GM13977 (cell line): Measurements from ENCODE around the gene ADH1A.

ENCODE experiments used
- DNase-seq: peaks from one replicate; pipeline ENCODE4 v3.0.0; 2012; ENCODE audit warnings: low spot score
- CTCF ChIP-seq: IDR thresholded peaks from 2 replicates; pipeline ENCODE4 v1.5.1; 2012; ENCODE audit warnings: mild to moderate bottlenecking, control low read depth; ENCODE audit not compliant: insufficient read depth; ENCODE audit errors: extremely low read depth, missing control alignments
- in situ Hi-C: fragments of 300-500 bp; cut with MboI; formaldehyde crosslinking; loops from one replicate; pipeline ENCODE4 v1.12.0; 2022; ENCODE audit warnings: low sequenced_read_pairs, low pct_unique_long_range_greater_than_20kb, mixed read lengths, inconsistent platforms; ENCODE audit not compliant: unreplicated experiment

Gene ADH1A

GRCh38 chr4:99315839-99316238 is 25.1 kb upstream of the ADH1A start:
- in situ Hi-C loops, result no loop called here
- TF ChIP-seq CTCF, result no peak
- no peak for DNase-seq

GRCh38 chr4:99314211-99314610 is 23.4 kb upstream of the ADH1A start:
- no peak for TF ChIP-seq CTCF
- in situ Hi-C loops, result no loop called here
- DNase-seq, result no peak

GRCh38 chr4:99310389-99310788 is 19.6 kb upstream of the ADH1A start:
- no peak for DNase-seq
- in situ Hi-C loops, result no loop called here
- no peak for TF ChIP-seq CTCF

- no peak for DNase-seq
- no peak for TF ChIP-seq CTCF
- in situ Hi-C loops, result no loop called here
Measured at GRCh38 chr4:99305638-99306400, 15.0 kb upstream of the ADH1A start.

GRCh38 chr4:99301376-99302164 is 10.8 kb upstream of the ADH1A start:
- in situ Hi-C loops, result no loop called here
- no peak for DNase-seq
- TF ChIP-seq CTCF, result no peak

- in situ Hi-C loops, result no loop called here
- TF ChIP-seq CTCF, result no peak
Measured at GRCh38 chr4:99300934-99301333, 10.1 kb upstream of the ADH1A start.

More at GRCh38 chr4:99300934-99301333, 10.1 kb upstream of the ADH1A start:
- DNase-seq, result no peak
